Adrenal gland (tissue), 12 donors: ENCODE measurements around the gene TBKBP1. TPM values are rescaled to one million over a fixed set of nuclear protein-coding genes. Genes with fewer than 3 reads are reported as not detected.

Source experiments
- DNase-seq, 7 donors: peaks; one replicate each; pipeline ENCODE4 v3.0.0-alpha.2; 2019 to 2020
- H3K27ac ChIP-seq, 5 donors: fragments of 200-600 bp; sonication (generic) in 4 of 5; 1 replicate in 3 of 5; 2 replicates in 2 of 5; pipeline versions ENCODE4 v1.5.1 to v1.8.0; 2016 to 2020; ENCODE audit warnings: mild to moderate bottlenecking in 1 of 5
- H3K27me3 ChIP-seq: fragments of 200-600 bp; 2 replicates; pipeline ENCODE4 v1.8.0; 2021
- H3K36me3 ChIP-seq, 2 donors: fragments of 200-600 bp; replicated peaks in 1 of 2; 1 replicate in 1 of 2; 2 replicates in 1 of 2; pipeline versions ENCODE4 v1.5.1 to v1.8.0; 2018 to 2022
- H3K4me1 ChIP-seq, 2 donors: fragments of 200-600 bp; replicated peaks in 1 of 2; 1 replicate in 1 of 2; 2 replicates in 1 of 2; pipeline versions ENCODE4 v1.5.1 to v1.8.0; 2018 to 2021
- H3K4me3 ChIP-seq, 4 donors: fragments of 200-600 bp; sonication (generic) in 3 of 4; one replicate each; pipeline ENCODE4 v1.5.1; 2016 to 2018
- H3K9me3 ChIP-seq, 3 donors: fragments of 200-600 bp; sonication (generic) in 1 of 3; replicated peaks in 1 of 3; 1 replicate in 2 of 3; 2 replicates in 1 of 3; pipeline versions ENCODE4 v1.5.1 to v1.8.0; 2016 to 2021
- CTCF ChIP-seq, 6 experiments: fragments of 450-650 bp in 4 of 6; fragments of 200-600 bp in 2 of 6; sonication (generic) in 1 of 6; IDR thresholded peaks; 1 replicate in 5 of 6; 2 replicates in 1 of 6; pipeline versions ENCODE4 v1.5.1 to v1.8.0; 2016 to 2021; ENCODE audit warnings: antibody characterized with exemption in 6 of 6, mild to moderate bottlenecking in 2 of 6, moderate library complexity in 1 of 6
- POLR2A ChIP-seq, 2 donors: fragments of 450-650 bp; IDR thresholded peaks; one replicate each; pipeline ENCODE4 v1.6.1; 2017; ENCODE audit warnings: antibody characterized with exemption in 2 of 2, mild to moderate bottlenecking in 2 of 2, moderate library complexity in 1 of 2
- WGBS, 4 donors: extraction: QIAGEN DNeasy Blood & Tissue Kit in 2 of 4; methylation state at CpG; one replicate each; pipeline versions ENCODE4 v1.1.5 to v1.1.7; 2013 to 2017; 5-methylcytosine and 5-hydroxymethylcytosine counted together
- intact Hi-C, 2 donors: fragments of 100-400 bp; cut with DNase I; formaldehyde crosslinking; loops; one replicate each; pipeline versions ENCODE4 v1.14.1 to v1.15.0; 2022 to 2023
- polyA plus RNA-seq, 3 donors: library from polyadenylated mRNA; stranded (reverse); fragments of 200-250 nt in 2 of 3; fragments of 350-450 nt in 1 of 3; fragmentation: Illumina TruSeq in 1 of 3; extraction: RNeasy Lipid Tissue Mini Kit (QIAGEN cat#74804) in 1 of 3; gene quantifications; one replicate each; pipeline ENCODE4 v1.2.3, GENCODE V29; 2013 to 2014
- total RNA-seq, 9 donors: library from RNA; depleted of rRNA in 4 of 9; stranded (reverse); fragments of >200 nt in 4 of 9; fragments of 120-200 nt in 1 of 9; fragmentation: NEBNext Ultra II Directional in 1 of 9; extraction: Animal tissue kit (Norgen Biotek cat#: 25700) in 1 of 9; gene quantifications; one replicate each; pipeline versions ENCODE4 v1.1.0 to v1.2.4, GENCODE V29; 2013 to 2023
- donor health status: healthy with polysubstance abuse.
- donor health status: Bipolar disorder and iron deficiency.
- donor health status: DM: yes; HTN: yes; CAD: no.
- donor health status: DM: no; HTN: no; CAD: no.
- donor health status: DM: no; HTN: no; CAD: no.
- donor health status: DM: yes; HTN: yes; CAD: no.

Gene TBKBP1
- total and polyA plus RNA-seq, 12 donors: 3.9 to 63.9 (median 11.5) TPM

GRCh38 chr17:47674499-47674898 is 19.5 kb upstream of the TBKBP1 start:
- intact Hi-C loops: no loop called here

GRCh38 chr17:47675380-47676198 is 18.4 kb upstream of the TBKBP1 start:
- peak in 2 of 7 donors; percentile 14 to 45 for DNase-seq
- peak overlapping the region in 1 of 5 donors; percentile 53 for H3K27ac ChIP-seq
- H3K4me3 ChIP-seq: no peak overlapping the region
- TF ChIP-seq CTCF (IDR thresholded peaks at IDR 0.05) (no peak), POLR2A (IDR thresholded peaks at IDR 0.05) (no peak)
- intact Hi-C loops: no loop called here
- peaks cover 13 to 19% of the 10 kb centered on the region in 2 donors for H3K4me1 ChIP-seq
- peaks cover 0 to 100% of the 10 kb centered on the region in 2 donors for H3K36me3 ChIP-seq
- H3K9me3 ChIP-seq: no peaks in the 10 kb centered on the region
- H3K27me3 ChIP-seq: no peaks in the 10 kb centered on the region
- WGBS, 4 donors: 93 to 100% (median 96%) methylated on average over 2 of the region's 2 CpGs

More at GRCh38 chr17:47674499-47674898, 19.5 kb upstream of the TBKBP1 start:
- WGBS, 4 donors: 73 to 85% (median 78%) methylated on average over 4 of the region's 4 CpGs
- Histone ChIP-seq H3K27me3 (no peaks in the 10 kb centered on the region), H3K27ac (peak overlapping the region in 2 of 5 donors; percentile 31 to 40), H3K4me1 (peaks cover 13 to 19% of the 10 kb centered on the region in 2 donors), H3K9me3 (no peaks in the 10 kb centered on the region), H3K36me3 (peaks cover 0 to 100% of the 10 kb centered on the region in 2 donors), H3K4me3 (no peak overlapping the region)
- no peak for DNase-seq
- no peak for TF ChIP-seq POLR2A (IDR thresholded peaks at IDR 0.05)
- no peak for TF ChIP-seq CTCF (IDR thresholded peaks at IDR 0.05)

GRCh38 chr17:47676199-47676472 is 17.8 kb upstream of the TBKBP1 start:
- no peak for DNase-seq
- 55 to 69% (median 60%) methylated on average over 4 of the region's 4 CpGs for WGBS, 4 donors
- intact Hi-C loops: no loop called here
- no peaks in the 10 kb centered on the region for H3K9me3 ChIP-seq
- H3K4me1 ChIP-seq: peaks cover 13 to 19% of the 10 kb centered on the region in 2 donors
- peaks cover 0 to 100% of the 10 kb centered on the region in 2 donors for H3K36me3 ChIP-seq
- H3K27ac ChIP-seq: peak overlapping the region in 1 of 5 donors; percentile 53
- TF ChIP-seq POLR2A (IDR thresholded peaks at IDR 0.05) (no peak), CTCF (IDR thresholded peaks at IDR 0.05) (no peak)
- no peaks in the 10 kb centered on the region for H3K27me3 ChIP-seq
- no peak overlapping the region for H3K4me3 ChIP-seq

GRCh38 chr17:47676510-47677165 is 17.3 kb upstream of the TBKBP1 start:
- 62 to 67% (median 64%) methylated on average over 7 of the region's 7 CpGs for WGBS, 4 donors
- intact Hi-C loops: no loop called here
- H3K27me3 ChIP-seq: no peaks in the 10 kb centered on the region
- peaks cover 0 to 100% of the 10 kb centered on the region in 2 donors for H3K36me3 ChIP-seq
- no peak for DNase-seq
- no peaks in the 10 kb centered on the region for H3K9me3 ChIP-seq
- peaks cover 13 to 19% of the 10 kb centered on the region in 2 donors for H3K4me1 ChIP-seq
- H3K27ac ChIP-seq: peak overlapping the region in 1 of 5 donors; percentile 53
- TF ChIP-seq CTCF (IDR thresholded peaks at IDR 0.05) (no peak), POLR2A (IDR thresholded peaks at IDR 0.05) (no peak)
- H3K4me3 ChIP-seq: no peak overlapping the region
